HEK293T (cell line): Measurements from ENCODE around the gene DNAH17.

Source experiments
- BHLHE40 ChIP-seq: fragments of 450-650 bp; IDR thresholded peaks from 2 replicates; pipeline ENCODE4 v1.6.1; 2016; ENCODE audit warnings: mild to moderate bottlenecking, moderate library complexity, borderline replicate concordance
- CTBP1 ChIP-seq: fragments of 450-650 bp; IDR thresholded peaks from 2 replicates; pipeline ENCODE4 v1.6.1; 2016; ENCODE audit warnings: borderline replicate concordance
- FOXA1 ChIP-seq: fragments of 450-650 bp; IDR thresholded peaks from 2 replicates; pipeline ENCODE4 v1.6.1; 2016; ENCODE audit warnings: mild to moderate bottlenecking
- FOXM1 ChIP-seq: fragments of 450-650 bp; IDR thresholded peaks from 2 replicates; pipeline ENCODE4 v1.6.1; 2017; ENCODE audit warnings: mild to moderate bottlenecking, borderline replicate concordance
- HDGF ChIP-seq: fragments of 450-650 bp; IDR thresholded peaks from 2 replicates; pipeline ENCODE4 v1.6.1; 2017; ENCODE audit warnings: antibody characterized with exemption, borderline replicate concordance
- LEF1 ChIP-seq: fragments of 450-650 bp; IDR thresholded peaks from 2 replicates; pipeline ENCODE4 v1.6.1; 2017; ENCODE audit warnings: mild to moderate bottlenecking, borderline replicate concordance
- SP1 ChIP-seq: fragments of 450-650 bp; IDR thresholded peaks from 2 replicates; pipeline ENCODE4 v1.6.1; 2017
- SUZ12 ChIP-seq: fragments of 450-650 bp; IDR thresholded peaks from 2 replicates; pipeline ENCODE4 v1.6.1; 2016; ENCODE audit warnings: mild to moderate bottlenecking
- TARDBP ChIP-seq: fragments of 450-650 bp; IDR thresholded peaks from 2 replicates; pipeline ENCODE4 v1.6.1; 2016

GRCh38 chr17:78472035-78472905, 104.9 kb downstream of the DNAH17 start:
- TF ChIP-seq HDGF (no peak), TARDBP (no peak), SUZ12 (no peak), CTBP1 (no peak), SP1 (no peak), BHLHE40 (no peak), FOXM1 (no peak), LEF1 (no peak), FOXA1 (no peak)
